Stimulated activated naive CD8-positive, alpha-beta T cell treated with anti-CD3 and anti-CD28 coated beads, Interleukin-15, amount 100 ng/mL, for 72 hours (primary cell): ENCODE results near the gene ATP2B3.
A peak's percentile ranks its signal among the peaks of the same experiment; 100 is the strongest.
"Not testable (repeated sequence)": the region's sequence is repeated elsewhere in the genome, so short reads cannot be mapped to it uniquely, and the experiment has no call there.

Experiments used
- ATAC-seq: fragments of 150-1000 bp; cut with Tn5 transposase; 2 replicates; pipeline ENCODE4 v1.10.0; 2021; ENCODE audit warnings: mild to moderate bottlenecking, moderate library complexity
- DNase-seq, 2 donors: peaks; one replicate each; pipeline ENCODE4 v3.0.0; 2021 to 2022
- H3K27ac Mint-ChIP-seq, 2 donors: one replicate each; pipeline ENCODE4 v1.8.0; 2022; ENCODE audit warnings: mild to moderate bottlenecking in 2 of 2, mixed read lengths in 2 of 2, moderate library complexity in 2 of 2
- H3K27me3 Mint-ChIP-seq: one replicate; pipeline ENCODE4 v1.8.0; 2022; ENCODE audit warnings: mixed read lengths
- H3K4me1 Mint-ChIP-seq: one replicate; pipeline ENCODE4 v1.8.0; 2022; ENCODE audit warnings: mild to moderate bottlenecking, mixed read lengths
- H3K4me3 Mint-ChIP-seq, 2 donors: one replicate each; pipeline ENCODE4 v1.8.0; 2022; ENCODE audit warnings: mild to moderate bottlenecking in 2 of 2, mixed read lengths in 2 of 2, moderate library complexity in 1 of 2
- H3K9me3 Mint-ChIP-seq, 2 donors: one replicate each; pipeline ENCODE4 v1.8.0; 2022; ENCODE audit warnings: mixed read lengths in 2 of 2

Gene ATP2B3

DNA sequence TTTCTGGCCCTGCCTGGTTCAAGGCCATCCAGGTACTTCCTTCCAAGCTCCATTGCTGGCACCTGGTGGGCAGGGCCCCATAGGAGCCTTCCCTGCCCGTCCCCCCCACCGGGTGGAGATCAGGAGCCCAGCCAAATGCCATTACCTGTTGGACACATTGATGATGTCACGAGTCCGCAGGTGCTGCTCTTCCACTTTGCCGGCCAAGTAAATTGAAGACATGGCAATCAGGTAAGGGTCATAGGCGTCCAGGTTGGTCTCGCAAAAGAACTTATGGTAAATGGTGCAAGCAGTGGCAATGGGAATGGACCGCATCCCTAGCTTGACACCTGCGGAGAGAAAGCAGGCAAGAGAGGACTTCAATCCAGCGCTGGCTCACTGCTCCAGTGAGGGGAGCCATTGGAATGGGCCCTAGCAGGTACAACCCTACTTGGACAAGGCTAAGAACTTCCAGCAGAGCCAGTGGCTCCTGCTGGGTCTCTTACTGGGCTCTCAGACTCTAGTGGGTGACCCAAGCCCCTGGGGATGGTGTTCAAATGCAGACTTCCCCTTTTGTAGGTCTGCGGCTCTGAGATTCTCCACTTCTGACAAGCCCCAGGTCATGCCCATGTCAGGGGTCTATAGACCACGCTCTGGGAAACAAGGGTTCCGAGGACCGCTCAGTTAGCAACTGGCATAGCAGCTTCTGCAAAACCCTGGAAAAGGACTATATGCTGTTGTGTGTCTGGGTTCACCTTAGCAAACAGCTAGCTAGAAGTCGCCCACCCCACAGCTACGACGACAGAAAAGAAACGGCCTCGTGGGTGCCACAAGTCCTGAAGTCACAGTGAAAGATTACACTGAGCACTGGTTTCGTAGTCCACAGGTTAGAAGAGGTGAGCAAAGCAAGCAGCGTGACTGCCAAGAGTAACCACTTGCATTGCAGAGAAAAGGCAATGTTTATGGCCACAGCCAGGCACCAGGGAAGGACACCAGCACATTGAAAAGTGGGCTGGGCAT lies 78.7 kb downstream of the ATP2B3 start:
- H3K27me3 Mint-ChIP-seq: no peaks in the 10 kb centered on the region
- no peak for ATAC-seq
- no peaks in the 10 kb centered on the region for H3K9me3 Mint-ChIP-seq
- H3K27ac Mint-ChIP-seq: peak overlapping the region in 1 of 2 donors; percentile 61
- no peak for DNase-seq
- no peak overlapping the region for H3K4me3 Mint-ChIP-seq
- peaks cover 32% of the 10 kb centered on the region for H3K4me1 Mint-ChIP-seq

DNA sequence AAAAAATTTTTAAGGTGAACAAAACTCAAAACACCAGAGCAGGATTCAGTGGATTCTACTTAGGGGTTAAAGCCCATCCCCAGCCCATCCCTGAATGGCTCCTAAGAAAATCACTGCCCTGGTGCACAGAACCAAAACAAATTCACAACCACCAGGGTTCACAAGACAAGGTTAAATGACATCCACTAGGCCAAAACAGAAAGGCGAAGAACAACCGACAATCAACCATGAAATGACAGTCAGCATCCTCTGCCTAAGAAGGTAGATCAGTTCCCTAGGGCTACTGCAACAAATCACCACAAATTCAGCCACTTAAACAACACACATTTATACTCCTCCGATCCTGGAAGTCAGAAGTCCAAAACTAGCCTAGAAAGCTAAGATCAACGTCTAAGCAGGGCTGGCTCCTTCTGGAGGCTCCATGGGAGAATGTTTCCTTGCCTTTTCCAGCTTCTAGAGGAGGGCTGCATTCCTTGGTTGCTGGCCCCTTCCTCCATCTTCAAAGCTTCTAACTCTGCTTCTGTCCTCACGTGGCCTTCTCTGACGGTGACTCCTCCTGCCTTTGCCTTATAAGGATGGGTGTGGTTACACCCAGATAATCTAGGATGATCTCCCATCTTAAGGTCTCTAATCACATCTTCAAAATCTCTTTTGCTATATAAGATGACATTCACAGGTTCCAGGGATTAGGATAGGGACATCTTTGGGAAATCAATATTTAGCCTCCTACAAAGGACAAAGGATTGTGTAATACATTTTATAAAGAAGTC lies 79.7 kb downstream of the ATP2B3 start:
- Mint-ChIP-seq H3K4me3 (peak overlapping the region; percentile 86 to 89), H3K27me3 (no peaks in the 10 kb centered on the region), H3K9me3 (no peaks in the 10 kb centered on the region), H3K27ac (no peak overlapping the region), H3K4me1 (peaks cover 37% of the 10 kb centered on the region)
- no peak for ATAC-seq
- no peak for DNase-seq

DNA sequence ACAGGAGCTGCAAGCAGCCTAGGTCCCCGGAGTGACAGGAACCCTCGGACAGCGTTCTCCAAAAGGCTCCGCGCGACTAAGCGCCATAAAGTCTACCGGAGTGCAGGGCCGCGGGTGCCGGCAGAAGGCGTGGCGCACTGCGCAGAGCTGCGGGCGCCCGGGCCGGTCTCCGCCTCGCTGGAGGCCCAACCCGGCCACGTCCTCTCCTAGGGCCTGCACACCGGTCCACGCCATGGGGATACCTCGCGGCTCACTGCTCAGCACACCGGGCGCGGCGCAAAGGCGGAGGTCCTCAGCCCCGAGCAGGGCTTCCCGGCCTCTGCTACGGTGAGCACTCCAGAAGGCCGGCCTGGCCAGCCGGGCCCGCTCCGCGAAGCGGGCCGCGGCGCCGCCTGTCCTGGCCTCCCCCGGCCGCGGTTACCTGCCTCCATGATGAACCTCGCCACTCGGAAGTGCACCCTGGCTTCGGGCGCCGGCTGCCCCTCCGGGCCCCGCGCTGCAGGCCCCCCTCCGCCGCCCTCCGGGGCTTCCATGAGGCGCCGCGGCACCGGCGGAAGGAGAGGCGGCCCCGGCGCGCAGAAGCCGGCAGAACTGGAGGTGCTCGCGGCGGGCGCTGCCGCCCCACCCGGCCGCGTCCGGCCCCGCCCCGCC lies 81.2 kb downstream of the ATP2B3 start, which contains the start of gene CCNQ:
TSS of gene CCNQ (minus strand) at position 599 of the 651 bp plus-strand sequence. CDS start at position 533, 66 bp downstream.
- ATAC-seq (peak; percentile 76), DNase-seq (peak; percentile 29 to 52)
- peaks cover 41% of the 10 kb centered on the region for H3K4me1 Mint-ChIP-seq
- H3K9me3 Mint-ChIP-seq: no peaks in the 10 kb centered on the region
- H3K27ac Mint-ChIP-seq: peak within 1 kb of the TSS; percentile 82 to 88
- H3K4me3 Mint-ChIP-seq: peak within 1 kb of the TSS; percentile 86 to 94
- H3K27me3 Mint-ChIP-seq: no peaks in the 10 kb centered on the region

DNA sequence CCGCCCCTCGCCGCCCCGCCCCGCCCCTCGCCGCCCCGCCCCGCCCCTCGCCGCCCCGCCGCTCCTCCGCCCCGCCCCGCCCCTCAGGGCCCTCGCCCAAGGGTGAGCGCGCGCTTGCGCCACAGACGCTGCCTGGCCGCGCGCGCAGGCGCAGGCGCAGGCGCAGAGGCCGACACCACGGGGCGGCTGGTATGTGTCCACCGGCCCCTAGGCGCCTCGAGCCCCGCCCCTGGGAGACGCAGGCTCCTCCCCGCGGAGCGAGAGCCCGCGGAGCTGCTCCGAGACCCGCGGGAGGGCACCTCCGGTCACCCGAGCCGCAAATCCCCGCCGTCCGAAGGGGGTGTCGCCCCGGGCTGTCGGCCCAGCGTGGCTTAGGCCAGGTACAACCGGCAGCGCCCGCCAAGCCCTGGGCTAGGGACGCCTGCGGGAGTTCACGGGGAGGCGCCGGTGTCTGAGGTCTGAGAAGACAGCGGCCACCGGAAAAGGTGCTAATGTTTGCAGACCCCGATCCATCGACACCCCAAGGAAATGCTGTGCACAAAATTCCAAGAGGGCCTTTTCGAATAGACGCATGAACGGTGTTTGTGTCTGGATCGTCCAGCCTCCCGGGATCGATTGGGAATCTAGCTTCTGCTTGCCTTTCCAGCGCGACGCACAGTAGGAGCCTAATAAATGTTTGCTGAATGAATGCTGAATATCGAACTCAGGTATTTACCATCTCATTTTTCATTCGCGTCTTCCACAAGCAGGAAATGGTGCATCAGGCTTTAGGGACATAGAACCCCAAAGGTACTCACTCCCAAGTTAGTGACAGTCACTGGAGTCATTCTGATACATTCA lies 82.0 kb downstream of the ATP2B3 start:
- Mint-ChIP-seq H3K27ac (no peak overlapping the region), H3K9me3 (no peaks in the 10 kb centered on the region), H3K4me1 (peaks cover 44% of the 10 kb centered on the region), H3K4me3 (peak overlapping the region; percentile 83 to 94), H3K27me3 (no peaks in the 10 kb centered on the region)
- ATAC-seq (peak; percentile 89), DNase-seq (peak; percentile 84 to 89)

DNA sequence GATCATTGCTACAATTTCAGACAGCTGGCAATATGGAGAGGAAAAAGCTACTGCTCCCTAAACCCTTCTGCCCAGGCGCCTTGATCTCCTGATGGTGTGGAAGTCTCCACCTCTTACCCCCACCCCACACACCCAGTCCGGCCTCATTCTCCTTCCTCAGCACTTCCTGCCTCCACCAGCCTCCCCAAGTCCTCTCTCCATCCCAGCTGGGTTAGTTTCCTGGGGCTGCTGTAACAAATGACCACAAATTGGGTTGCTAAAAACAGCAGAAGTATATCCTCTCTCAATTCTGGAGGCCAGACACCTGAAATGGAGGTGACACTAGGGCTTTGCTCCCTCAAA lies 82.6 kb downstream of the ATP2B3 start:
- no peaks in the 10 kb centered on the region for H3K27me3 Mint-ChIP-seq
- DNase-seq (no peak), ATAC-seq (no peak)
- H3K4me3 Mint-ChIP-seq: peak overlapping the region; percentile 83 to 94
- peak overlapping the region in 1 of 2 donors; percentile 82 for H3K27ac Mint-ChIP-seq
- peaks cover 44% of the 10 kb centered on the region for H3K4me1 Mint-ChIP-seq
- H3K9me3 Mint-ChIP-seq: no peaks in the 10 kb centered on the region

DNA sequence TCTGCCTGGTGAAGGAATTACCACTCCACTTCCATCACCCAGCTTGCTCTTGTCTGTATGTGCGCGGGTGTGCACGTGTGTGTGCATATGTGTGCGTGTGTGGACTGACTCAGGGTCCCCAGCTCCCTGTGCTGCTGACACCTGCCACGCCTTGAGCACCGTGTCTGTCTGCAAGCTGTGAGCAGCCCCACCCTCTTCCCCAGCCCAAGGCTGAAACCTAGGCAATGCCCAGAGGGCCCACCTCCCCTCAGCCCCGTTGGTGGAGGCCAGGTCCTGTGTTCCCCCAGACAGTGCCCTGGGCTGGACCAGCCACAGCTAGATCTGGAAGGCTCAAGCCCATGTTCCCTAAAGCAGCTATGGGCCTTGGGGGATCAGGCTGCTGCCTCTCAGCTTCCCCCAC lies 83.5 kb downstream of the ATP2B3 start:
- no peaks in the 10 kb centered on the region for H3K27me3 Mint-ChIP-seq
- H3K9me3 Mint-ChIP-seq: no peaks in the 10 kb centered on the region
- DNase-seq (no peak), ATAC-seq (no peak)
- H3K4me1 Mint-ChIP-seq: peaks cover 44% of the 10 kb centered on the region
- no peak overlapping the region for H3K27ac Mint-ChIP-seq
- peak overlapping the region; percentile 83 to 94 for H3K4me3 Mint-ChIP-seq

DNA sequence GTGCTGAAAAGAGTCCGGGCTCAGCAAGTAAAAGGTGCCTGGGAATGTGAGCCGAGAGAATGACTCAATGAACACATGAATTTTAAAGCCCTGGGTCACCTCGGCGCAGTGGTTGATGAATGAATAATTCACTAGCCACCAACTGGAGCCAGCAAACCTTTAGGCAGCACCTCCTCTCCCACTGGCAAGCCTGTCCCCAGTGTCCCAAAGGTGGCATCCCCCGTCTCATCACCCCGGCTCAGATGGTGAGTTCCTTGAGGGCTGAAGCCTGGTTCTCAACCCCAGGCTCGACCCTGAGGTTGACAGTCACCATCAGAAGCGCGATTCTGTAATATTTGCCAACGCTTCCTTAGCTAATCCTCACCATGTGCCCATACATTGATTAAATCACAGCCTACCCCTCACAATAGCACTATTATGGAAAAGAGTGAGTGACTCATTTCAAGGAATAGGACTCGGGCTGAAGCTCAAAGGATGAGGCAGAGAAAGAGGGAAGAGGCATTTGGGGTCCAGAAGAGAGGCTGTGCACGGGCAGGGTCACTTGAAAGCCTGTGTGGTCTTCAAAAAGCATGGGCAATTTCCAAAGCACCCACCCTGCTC lies 84.2 kb downstream of the ATP2B3 start:
- no peak overlapping the region for H3K27ac Mint-ChIP-seq
- ATAC-seq: no peak
- no peaks in the 10 kb centered on the region for H3K27me3 Mint-ChIP-seq
- no peak for DNase-seq
- H3K4me3 Mint-ChIP-seq: no peak overlapping the region
- H3K4me1 Mint-ChIP-seq: peaks cover 39% of the 10 kb centered on the region
- no peaks in the 10 kb centered on the region for H3K9me3 Mint-ChIP-seq

DNA sequence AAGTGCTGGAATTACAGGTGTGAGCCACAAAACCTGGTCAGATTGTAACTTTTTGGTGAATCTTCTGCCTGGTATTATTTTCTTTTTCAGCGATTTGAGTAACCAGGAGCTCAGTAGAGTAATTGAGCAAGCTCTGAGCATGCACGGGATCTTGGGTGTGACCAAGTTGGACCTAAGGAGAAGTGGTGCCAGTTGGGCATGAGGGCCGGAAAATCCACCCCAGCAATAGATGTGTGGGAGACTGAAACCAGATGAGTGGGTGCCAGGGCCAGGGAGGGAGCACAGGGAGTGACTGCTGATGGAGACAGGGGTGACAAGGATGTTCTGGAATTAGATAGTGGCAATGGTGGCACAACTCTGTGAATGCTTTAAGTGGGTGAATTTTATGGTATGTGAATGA lies 85.2 kb downstream of the ATP2B3 start:
- ATAC-seq: no peak
- Mint-ChIP-seq H3K27ac (no peak overlapping the region), H3K27me3 (no peaks in the 10 kb centered on the region), H3K9me3 (no peaks in the 10 kb centered on the region), H3K4me1 (peaks cover 32% of the 10 kb centered on the region), H3K4me3 (no peak overlapping the region)
- no peak for DNase-seq

DNA sequence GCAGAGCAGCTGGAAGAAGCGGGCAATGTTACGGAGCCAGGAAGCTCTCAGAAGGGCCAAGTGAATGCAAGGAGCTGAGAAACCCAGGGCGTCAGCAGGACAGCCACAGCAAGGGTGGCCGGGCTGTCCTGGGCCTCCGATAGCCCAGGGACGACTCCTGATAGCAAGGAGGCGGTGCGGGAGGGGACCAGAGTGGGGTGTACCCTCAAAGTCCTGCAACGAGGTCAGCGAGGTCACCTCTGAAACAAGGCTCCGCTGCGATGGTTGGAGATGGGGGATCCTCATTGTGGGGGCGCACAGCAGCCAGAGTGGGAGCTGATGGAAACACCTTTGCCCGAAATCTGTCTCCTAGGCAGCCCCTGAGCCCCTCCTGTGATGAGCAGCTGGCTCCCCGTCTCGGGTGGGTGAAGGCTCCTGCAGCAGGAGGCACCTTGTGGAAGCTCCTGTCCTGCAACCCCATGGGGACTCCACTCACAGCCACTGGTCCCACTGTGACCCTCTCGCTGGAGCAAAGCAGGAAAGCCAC lies 85.8 kb downstream of the ATP2B3 start:
- H3K4me3 Mint-ChIP-seq: no peak overlapping the region
- ATAC-seq: no peak

DNA sequence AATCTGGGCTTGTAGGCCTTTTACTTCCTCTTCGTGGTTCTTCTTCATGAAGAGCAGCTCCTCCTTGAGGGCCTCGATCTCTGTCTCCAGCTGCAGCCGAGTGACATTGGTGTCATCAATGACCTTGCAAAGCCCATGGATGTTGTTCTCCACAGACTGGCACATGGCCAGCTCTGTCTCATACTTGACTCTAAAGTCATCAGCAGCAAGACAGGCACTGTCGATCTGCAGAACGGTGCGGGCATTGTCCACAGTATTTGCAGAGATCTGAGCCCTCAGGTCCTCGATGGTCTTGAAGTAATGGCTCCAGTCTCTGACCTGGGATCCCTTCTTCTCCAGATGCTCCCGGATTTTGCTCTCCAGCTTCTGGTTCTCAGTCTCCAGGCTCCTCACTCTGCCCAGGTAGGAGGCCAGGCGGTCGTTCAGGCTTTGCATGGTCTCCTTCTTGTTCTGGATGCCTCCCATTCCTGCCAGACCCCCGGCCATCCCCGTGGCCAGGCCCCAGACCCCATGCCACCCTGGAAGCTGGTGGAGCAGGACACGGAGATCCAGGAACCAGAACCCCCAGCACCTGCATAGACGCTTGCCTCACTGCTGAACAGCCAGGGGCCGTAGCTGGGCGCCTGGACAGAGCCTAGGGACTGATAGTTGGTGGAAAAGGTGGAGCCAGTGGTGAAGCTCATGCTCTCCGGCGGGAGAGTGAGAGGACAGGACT lies 87.4 kb downstream of the ATP2B3 start:
- not testable (repeated sequence) for H3K27me3 Mint-ChIP-seq, ATAC-seq, H3K9me3 Mint-ChIP-seq, H3K27ac Mint-ChIP-seq, H3K4me3 Mint-ChIP-seq, DNase-seq
- peaks cover 32% of the 10 kb centered on the region for H3K4me1 Mint-ChIP-seq

More for the DNA sequence above, 85.8 kb downstream of the ATP2B3 start:
- peaks cover 26% of the 10 kb centered on the region for H3K4me1 Mint-ChIP-seq
- no peak for DNase-seq
- H3K9me3 Mint-ChIP-seq: no peaks in the 10 kb centered on the region
- H3K27ac Mint-ChIP-seq: no peak overlapping the region
- H3K27me3 Mint-ChIP-seq: no peaks in the 10 kb centered on the region

DNA sequence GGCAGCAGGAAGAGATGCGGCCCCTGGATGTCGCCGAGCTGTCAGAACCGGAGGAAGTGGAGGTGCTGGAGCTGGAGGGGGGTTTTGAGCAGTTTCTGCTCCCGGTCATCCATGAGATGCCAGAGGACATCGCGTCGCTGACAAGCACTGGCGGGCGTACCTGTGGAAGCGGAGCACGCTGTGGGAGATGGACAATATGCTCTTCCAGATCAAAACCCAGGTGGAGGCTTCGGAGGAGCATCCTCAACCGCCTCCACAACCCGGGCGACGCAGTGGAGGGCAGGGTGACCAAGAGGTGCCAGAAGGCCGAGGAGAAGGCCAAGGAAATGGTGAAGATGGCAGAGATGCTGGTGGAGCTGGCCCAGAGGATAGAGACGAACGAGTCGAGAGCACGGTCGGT lies 89.1 kb downstream of the ATP2B3 start:
- peaks cover 22% of the 10 kb centered on the region for H3K4me1 Mint-ChIP-seq
- no peak overlapping the region for H3K27ac Mint-ChIP-seq
- no peak overlapping the region for H3K4me3 Mint-ChIP-seq
- no peaks in the 10 kb centered on the region for H3K27me3 Mint-ChIP-seq
- no peak for DNase-seq
- ATAC-seq: no peak
- no peaks in the 10 kb centered on the region for H3K9me3 Mint-ChIP-seq

DNA sequence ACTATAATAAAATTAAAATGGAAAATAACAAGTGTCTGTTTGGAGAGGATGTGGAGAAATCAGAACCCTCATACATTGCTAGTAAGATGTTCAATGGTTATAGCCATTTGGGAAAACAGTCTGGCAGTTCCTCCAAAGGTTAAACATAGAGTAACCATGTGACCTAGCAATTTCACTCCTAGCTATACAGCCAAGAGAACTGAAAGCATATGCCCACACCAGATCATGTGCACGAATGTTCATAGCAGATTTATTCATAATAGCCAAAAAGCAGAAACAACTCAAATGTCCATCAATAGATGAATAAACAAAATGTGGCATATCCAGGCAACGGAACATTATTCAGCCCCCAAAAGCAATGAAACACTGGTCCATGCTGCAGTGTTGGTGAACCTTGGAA lies 90.9 kb downstream of the ATP2B3 start:
- Mint-ChIP-seq H3K4me3 (no peak overlapping the region), H3K27me3 (no peaks in the 10 kb centered on the region), H3K27ac (no peak overlapping the region), H3K4me1 (peaks cover 19% of the 10 kb centered on the region), H3K9me3 (no peaks in the 10 kb centered on the region)
- no peak for DNase-seq
- ATAC-seq: no peak

DNA sequence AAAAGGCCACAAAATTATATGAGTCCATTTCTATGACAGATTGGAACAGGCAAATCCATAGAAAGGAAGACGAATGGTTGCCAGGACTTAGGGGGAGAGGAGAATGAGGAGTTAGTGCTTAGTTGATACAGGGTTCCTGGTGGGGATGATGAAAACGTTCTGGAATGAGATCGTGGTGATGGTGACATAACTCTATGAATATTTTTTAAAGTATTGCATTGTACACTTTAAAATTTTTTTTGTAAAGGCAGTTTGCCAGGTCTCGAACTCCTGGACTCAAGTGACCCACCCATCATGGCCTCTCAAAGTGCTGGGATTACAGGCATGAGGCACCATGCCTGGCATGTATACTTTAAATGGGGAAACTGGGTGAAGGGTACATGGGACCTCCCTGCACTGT lies 91.4 kb downstream of the ATP2B3 start:
- no peak for DNase-seq
- H3K27ac Mint-ChIP-seq: no peak overlapping the region
- no peak overlapping the region for H3K4me3 Mint-ChIP-seq
- no peaks in the 10 kb centered on the region for H3K27me3 Mint-ChIP-seq
- H3K9me3 Mint-ChIP-seq: no peaks in the 10 kb centered on the region
- ATAC-seq: no peak
- H3K4me1 Mint-ChIP-seq: peaks cover 15% of the 10 kb centered on the region
